Progenitor cell of endocrine pancreas (in vitro differentiated cells): ENCODE measurements around the gene DLG5. TPM values are rescaled to one million over a fixed set of nuclear protein-coding genes. Genes with fewer than 3 reads are reported as not detected.

Experiments
- DNase-seq: peaks from one replicate; pipeline ENCODE4 v3.0.0; 2021; ENCODE audit warnings: low spot score; ENCODE audit not compliant: unreplicated experiment
- H3K27ac Mint-ChIP-seq: 2 replicates; pipeline ENCODE4 v1.8.0; 2021; ENCODE audit warnings: mild to moderate bottlenecking, moderate library complexity, mixed read lengths
- H3K27me3 Mint-ChIP-seq: 2 replicates; pipeline ENCODE4 v1.8.0; 2021; ENCODE audit warnings: mixed read lengths
- H3K36me3 Mint-ChIP-seq: 2 replicates; pipeline ENCODE4 v1.8.0; 2022; ENCODE audit warnings: mixed read lengths; ENCODE audit not compliant: insufficient read depth
- H3K4me1 Mint-ChIP-seq: 2 replicates; pipeline ENCODE4 v1.8.0; 2021; ENCODE audit warnings: low read depth, mixed read lengths
- H3K4me3 Mint-ChIP-seq: 2 replicates; pipeline ENCODE4 v1.8.0; 2021; ENCODE audit warnings: low read depth, mild to moderate bottlenecking, moderate library complexity, mixed read lengths
- H3K9me3 Mint-ChIP-seq: 2 replicates; pipeline ENCODE4 v1.8.0; 2021; ENCODE audit warnings: low read depth, mixed read lengths
- total RNA-seq: library from RNA; stranded (reverse); gene quantifications from 2 replicates; pipeline ENCODE4 v1.2.1, GENCODE V29; 2021
- TF ChIP-seq, protein P1 (sequence below): fragments of 200-600 bp; sonication (generic); IDR thresholded peaks from one replicate; pipeline ENCODE4 v1.5.0; 2021; ENCODE audit warnings: antibody characterized with exemption, mild to moderate bottlenecking; ENCODE audit not compliant: unreplicated experiment

DLG5 gene
- total RNA-seq, 1 donor from 2014 or later = 149 TPM

DNA sequence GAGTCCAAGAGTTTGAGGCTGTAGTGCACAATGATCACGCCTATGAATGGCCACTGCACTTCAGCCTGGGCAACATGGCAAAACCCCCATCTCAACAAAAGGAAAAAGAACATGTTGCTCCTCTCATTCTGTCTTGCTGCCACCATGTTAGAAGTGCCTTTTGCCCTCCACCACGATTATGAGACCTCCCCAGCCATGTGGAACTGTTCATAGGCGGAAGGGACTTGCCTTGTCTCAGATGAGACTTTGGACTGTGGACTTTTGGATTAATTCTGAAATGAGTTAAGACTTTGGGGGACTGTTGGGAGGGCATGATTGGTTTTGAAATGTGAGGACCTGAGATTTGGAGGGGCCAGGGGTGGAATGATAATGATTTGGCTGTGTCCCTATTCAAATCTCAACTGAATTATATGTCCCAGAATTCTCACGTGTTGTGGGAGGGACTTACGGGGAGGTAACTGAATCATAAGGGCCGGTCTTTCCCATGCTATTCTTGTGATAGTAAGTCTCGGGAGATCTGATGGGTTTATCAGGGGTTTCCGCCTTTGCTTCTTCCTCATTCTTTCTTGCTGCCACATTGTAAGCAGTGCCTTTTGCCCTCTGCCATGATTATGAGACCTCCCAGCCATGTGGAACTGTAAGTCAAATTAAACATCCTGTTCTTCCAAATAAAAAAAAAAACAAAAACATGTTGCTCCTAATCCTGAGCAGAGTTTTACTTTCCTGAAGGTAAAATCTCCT lies 22.3 kb downstream of the DLG5 start:
- H3K4me3 Mint-ChIP-seq = no peak overlapping the region
- peak overlapping the region; percentile 33 for H3K27ac Mint-ChIP-seq
- peaks cover 42% of the 10 kb centered on the region for H3K4me1 Mint-ChIP-seq
- H3K9me3 Mint-ChIP-seq = no peaks in the 10 kb centered on the region
- TF ChIP-seq, protein P1, sequence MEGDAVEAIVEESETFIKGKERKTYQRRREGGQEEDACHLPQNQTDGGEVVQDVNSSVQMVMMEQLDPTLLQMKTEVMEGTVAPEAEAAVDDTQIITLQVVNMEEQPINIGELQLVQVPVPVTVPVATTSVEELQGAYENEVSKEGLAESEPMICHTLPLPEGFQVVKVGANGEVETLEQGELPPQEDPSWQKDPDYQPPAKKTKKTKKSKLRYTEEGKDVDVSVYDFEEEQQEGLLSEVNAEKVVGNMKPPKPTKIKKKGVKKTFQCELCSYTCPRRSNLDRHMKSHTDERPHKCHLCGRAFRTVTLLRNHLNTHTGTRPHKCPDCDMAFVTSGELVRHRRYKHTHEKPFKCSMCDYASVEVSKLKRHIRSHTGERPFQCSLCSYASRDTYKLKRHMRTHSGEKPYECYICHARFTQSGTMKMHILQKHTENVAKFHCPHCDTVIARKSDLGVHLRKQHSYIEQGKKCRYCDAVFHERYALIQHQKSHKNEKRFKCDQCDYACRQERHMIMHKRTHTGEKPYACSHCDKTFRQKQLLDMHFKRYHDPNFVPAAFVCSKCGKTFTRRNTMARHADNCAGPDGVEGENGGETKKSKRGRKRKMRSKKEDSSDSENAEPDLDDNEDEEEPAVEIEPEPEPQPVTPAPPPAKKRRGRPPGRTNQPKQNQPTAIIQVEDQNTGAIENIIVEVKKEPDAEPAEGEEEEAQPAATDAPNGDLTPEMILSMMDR = no peak
- no peaks in the 10 kb centered on the region for H3K27me3 Mint-ChIP-seq
- peaks cover 2% of the 10 kb centered on the region for H3K36me3 Mint-ChIP-seq
- DNase-seq = no peak

DNA sequence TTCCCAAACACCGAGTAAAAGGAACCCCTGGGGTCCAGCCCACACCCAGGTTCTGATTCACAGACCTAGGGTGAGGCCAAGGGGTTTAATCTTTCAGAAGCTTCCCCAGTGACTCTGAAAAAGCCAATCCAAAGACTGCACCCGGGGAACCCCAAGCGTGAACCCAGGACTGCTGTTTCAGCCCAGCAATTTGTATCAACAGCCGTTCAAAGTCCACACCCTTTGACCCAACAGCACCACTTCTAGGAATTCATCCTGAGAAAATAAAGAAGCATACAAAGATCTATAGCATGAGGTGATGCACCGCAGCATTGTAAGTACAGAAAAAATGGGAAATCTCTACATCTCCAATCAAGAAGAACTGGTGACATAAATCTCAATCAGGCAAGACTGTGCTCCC lies 24.4 kb downstream of the DLG5 start:
- TF ChIP-seq, protein P1 = no peak
- H3K27ac Mint-ChIP-seq = no peak overlapping the region
- peaks cover 34% of the 10 kb centered on the region for H3K4me1 Mint-ChIP-seq
- H3K9me3 Mint-ChIP-seq = no peaks in the 10 kb centered on the region
- H3K36me3 Mint-ChIP-seq = peaks cover 2% of the 10 kb centered on the region
- H3K4me3 Mint-ChIP-seq = no peak overlapping the region
- DNase-seq = no peak
- H3K27me3 Mint-ChIP-seq = no peaks in the 10 kb centered on the region

DNA sequence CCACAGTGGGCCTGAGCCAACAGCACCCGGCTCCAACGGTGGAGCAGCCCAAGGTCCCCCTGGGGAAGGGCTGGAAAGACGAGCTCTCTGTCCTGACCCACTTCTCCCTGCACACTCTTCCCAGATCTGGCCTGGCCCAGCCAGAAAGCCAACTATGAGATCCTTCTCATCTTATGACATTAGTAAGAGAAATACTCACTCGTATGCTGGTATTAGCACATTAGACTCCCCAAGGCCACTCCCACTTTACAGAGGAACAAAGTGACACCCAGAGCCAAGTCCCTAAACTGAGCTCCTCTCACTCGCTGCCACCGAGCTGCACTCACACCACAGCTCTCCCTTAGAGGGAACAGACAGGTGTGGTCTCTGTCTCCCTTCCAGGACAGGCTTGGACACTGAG lies 24.8 kb downstream of the DLG5 start:
- no peak overlapping the region for H3K4me3 Mint-ChIP-seq
- no peak overlapping the region for H3K27ac Mint-ChIP-seq
- H3K36me3 Mint-ChIP-seq = peaks cover 2% of the 10 kb centered on the region
- H3K4me1 Mint-ChIP-seq = peaks cover 32% of the 10 kb centered on the region
- no peak for DNase-seq
- H3K9me3 Mint-ChIP-seq = no peaks in the 10 kb centered on the region
- H3K27me3 Mint-ChIP-seq = no peaks in the 10 kb centered on the region
- TF ChIP-seq, protein P1 = no peak

DNA sequence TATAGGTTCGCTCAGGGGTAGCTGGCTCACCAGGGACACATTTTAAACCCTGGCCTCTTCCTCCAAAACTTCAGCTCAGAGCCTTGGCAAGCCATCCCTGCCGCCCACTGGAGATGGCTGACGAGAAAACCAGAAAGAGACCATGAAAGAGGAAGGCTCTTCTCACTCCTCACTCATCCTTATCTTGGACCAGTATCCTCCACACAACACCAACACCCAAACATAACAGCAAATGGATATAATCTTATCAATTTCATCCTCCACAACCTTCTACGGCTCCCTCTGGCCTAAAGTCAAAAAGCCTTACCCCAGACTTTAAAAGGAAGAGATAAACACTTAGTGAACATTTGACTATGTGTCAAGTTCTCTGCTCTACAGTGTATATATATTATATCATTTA lies 26.9 kb downstream of the DLG5 start:
- DNase-seq = no peak
- Mint-ChIP-seq H3K36me3 (peaks cover 2% of the 10 kb centered on the region), H3K27ac (peak overlapping the region; percentile 71), H3K4me1 (peaks cover 32% of the 10 kb centered on the region), H3K27me3 (no peaks in the 10 kb centered on the region), H3K9me3 (no peaks in the 10 kb centered on the region), H3K4me3 (no peak overlapping the region)
- TF ChIP-seq, protein P1 = no peak

DNA sequence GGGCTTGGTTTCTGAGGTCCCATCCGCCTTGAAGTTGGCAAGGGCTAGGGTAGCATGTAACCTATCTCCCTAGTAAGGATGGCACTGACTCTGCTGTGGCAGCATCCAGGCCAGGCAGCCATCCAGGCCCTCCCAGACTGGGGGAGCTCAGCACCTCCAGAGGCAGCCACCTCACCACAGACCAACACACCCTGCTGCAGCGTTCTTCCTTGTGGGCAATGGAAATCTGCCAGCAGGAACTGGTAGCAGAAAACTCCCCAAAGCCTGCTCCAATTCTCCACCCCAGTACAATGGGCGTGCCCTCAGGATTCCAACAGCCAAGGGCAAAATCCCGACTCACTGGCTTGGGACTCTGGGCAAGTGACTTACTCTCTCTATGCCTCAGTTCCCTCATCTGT lies 27.5 kb downstream of the DLG5 start:
- Mint-ChIP-seq H3K27ac (peak overlapping the region; percentile 74), H3K36me3 (peaks cover 2% of the 10 kb centered on the region), H3K4me3 (no peak overlapping the region), H3K9me3 (no peaks in the 10 kb centered on the region), H3K27me3 (no peaks in the 10 kb centered on the region), H3K4me1 (peaks cover 34% of the 10 kb centered on the region)
- TF ChIP-seq, protein P1 = no peak
- no peak for DNase-seq
